ENCODE measurements around the gene PLPP2.
A peak's percentile ranks its signal among the peaks of the same experiment; 100 is the strongest.

Gene PLPP2

DNA sequence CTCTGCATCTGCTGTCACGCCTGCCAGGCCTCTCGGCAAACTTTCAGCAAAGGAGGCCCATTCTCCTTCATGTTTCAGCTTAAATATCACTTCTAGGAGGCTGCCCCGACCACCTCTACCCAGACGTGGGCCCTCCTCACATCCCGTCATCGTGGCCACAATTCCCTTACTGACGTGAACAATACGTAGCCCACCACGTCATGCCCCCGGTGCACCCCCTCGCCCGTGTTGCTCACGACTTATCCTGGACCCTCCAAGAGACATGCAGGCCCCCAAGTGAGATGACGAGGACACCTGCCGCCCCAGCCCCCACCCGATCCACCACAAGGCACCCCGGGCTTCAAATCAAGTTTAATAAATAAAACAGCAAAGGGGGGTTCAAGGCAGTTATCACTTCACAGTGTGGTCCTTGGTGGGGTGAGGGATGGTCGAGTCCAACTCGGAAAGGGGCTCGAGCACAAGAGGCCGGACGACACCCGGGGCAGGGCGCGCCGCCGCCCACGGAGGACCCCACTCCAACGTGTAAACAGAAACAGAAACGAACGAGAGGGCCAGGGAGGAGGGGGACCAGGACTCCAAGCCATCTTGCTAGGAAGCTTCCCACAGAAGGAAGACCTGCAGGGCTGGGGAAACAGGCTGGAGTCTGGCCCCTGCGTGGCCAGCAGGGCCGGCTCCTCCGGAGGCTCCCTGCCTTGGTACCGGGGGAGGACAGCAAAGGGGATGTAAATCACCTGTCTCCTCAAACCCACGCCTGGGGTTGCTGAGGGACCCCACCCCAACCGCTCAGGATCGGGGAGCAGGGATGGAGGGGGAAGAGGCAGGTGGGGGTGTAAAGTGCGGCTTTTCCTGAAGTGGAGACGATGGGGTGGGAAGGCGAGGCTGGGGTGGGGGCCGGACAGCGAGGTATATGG lies 14.3 kb upstream of the PLPP2 start:
- TF ChIP-seq, protein P1, sequence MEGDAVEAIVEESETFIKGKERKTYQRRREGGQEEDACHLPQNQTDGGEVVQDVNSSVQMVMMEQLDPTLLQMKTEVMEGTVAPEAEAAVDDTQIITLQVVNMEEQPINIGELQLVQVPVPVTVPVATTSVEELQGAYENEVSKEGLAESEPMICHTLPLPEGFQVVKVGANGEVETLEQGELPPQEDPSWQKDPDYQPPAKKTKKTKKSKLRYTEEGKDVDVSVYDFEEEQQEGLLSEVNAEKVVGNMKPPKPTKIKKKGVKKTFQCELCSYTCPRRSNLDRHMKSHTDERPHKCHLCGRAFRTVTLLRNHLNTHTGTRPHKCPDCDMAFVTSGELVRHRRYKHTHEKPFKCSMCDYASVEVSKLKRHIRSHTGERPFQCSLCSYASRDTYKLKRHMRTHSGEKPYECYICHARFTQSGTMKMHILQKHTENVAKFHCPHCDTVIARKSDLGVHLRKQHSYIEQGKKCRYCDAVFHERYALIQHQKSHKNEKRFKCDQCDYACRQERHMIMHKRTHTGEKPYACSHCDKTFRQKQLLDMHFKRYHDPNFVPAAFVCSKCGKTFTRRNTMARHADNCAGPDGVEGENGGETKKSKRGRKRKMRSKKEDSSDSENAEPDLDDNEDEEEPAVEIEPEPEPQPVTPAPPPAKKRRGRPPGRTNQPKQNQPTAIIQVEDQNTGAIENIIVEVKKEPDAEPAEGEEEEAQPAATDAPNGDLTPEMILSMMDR (IDR thresholded peaks at IDR 0.05; ENCODE audit: low read depth, low read length, missing control alignments) = no peak
- no peak overlapping the region for H3K4me3 ChIP-seq (replicated peaks; ENCODE audit: low read depth, low read length)
- DNase-seq (ENCODE audit: extremely low read depth, low read depth) = no peak

DNA sequence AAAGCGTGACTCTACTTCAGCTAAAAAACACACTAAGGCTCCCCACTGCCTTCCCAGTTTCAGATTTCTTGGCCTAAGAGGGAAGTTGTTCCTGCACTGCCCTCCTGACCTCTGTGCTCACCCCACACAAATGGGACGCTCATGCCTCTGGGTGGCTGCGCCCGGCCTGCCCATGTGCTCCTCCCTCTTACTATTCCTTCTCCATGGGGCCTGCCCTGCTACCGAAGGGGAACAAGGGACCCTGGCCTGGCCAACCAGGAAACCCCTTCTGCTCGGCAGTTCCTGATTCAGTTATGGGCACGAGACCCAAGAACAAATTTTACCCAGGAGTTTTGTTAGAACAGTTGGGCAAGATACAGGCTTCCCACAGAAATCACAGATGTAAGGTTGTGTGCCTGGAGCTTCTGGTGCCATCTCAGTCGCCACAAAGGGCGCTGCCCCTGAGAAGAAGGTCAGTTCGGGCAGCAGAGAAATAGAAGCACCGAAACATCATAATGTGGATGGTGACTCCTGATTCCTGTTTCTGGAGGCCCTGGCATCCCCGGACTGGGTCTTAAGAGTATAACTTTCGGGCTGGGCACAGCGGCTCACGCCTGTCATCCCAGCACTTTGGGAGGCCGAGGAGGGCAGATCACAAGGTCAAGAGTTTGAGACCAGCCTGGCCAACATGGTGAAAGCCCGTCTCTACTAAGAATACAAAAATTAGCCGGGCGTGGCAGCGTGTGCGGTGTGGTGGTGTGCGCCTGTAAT lies 5.4 kb upstream of the PLPP2 start:
- DNase-seq (ENCODE audit: extremely low read depth, low read depth) = no peak
- no peak overlapping the region for H3K4me3 ChIP-seq (replicated peaks; ENCODE audit: low read depth, low read length)
- TF ChIP-seq, protein P1 (IDR thresholded peaks at IDR 0.05; ENCODE audit: low read depth, low read length, missing control alignments) = no peak

DNA sequence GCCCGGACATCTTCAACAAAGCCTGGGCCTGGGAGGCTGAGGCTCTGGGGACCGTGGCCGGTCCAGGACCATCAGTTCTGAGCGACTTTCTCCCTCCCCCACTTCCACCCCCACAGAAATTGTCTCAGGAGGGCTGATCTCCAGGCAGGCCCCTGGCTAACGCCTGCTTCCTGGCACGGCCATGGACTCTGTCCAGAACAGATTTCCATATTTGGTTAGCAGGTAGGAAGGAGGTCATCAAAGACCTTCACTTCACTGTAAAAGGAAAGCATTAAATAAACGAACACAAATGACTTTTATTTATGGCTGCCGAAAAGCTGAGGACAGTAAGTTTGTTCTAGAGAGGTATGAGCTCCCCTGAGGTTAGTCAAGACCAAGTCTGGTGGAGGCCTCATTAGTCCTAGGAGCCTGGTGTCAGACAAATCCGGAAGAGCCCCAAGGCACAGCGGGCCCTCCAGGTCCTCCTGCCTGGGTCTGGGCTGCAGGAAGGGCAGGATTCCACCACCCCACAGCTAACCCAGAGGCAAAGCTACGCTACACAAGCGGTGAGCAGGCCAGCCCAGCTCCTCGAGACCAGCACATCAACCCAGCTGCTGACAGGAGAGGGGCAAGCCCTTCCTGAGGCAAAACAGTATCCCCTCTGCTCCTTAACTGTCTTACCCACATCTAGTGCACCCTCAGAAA lies 4.6 kb upstream of the PLPP2 start:
- no peak for DNase-seq (ENCODE audit: extremely low read depth, low read depth)
- TF ChIP-seq, protein P1 (IDR thresholded peaks at IDR 0.05; ENCODE audit: low read depth, low read length, missing control alignments) = no peak
- H3K4me3 ChIP-seq (replicated peaks; ENCODE audit: low read depth, low read length) = no peak overlapping the region

DNA sequence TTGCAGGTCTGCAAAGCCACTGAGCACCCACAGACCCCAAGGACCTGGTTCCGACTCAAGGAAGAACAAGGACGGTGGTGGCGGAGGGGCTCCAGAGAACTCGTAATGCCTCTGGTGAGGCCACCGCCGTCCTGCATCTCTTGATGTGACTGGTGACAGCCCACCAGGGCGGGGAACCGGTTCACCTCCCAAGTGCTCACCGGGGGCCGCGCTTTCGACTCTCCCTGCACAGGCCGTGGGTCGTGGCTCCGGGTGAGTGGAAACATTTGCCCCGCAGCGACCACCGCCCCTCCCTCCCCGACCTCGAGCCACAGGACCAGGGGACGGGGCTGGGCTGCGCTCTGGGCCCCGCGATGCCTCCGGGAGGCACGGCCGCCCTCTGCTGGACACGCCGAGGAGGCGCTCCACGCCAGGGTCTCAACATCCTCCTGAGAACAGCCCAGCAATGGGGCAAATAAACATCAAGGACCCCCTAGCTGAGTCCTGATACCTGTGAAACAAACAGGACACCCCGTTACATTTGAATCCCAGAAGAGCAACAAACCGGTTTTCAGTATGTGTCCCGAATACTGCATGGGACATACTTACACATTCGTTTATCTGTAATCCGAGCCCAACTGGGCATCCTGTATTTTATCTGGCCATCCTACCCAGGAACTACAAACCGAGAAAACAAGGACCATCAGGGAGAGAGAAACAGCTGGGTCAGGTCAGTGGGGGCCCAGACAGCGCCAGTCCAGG lies 3.9 kb upstream of the PLPP2 start:
- no peak for DNase-seq (ENCODE audit: extremely low read depth, low read depth)
- TF ChIP-seq, protein P1 (IDR thresholded peaks at IDR 0.05; ENCODE audit: low read depth, low read length, missing control alignments) = peak; percentile 65
- H3K4me3 ChIP-seq (replicated peaks; ENCODE audit: low read depth, low read length) = no peak overlapping the region

DNA sequence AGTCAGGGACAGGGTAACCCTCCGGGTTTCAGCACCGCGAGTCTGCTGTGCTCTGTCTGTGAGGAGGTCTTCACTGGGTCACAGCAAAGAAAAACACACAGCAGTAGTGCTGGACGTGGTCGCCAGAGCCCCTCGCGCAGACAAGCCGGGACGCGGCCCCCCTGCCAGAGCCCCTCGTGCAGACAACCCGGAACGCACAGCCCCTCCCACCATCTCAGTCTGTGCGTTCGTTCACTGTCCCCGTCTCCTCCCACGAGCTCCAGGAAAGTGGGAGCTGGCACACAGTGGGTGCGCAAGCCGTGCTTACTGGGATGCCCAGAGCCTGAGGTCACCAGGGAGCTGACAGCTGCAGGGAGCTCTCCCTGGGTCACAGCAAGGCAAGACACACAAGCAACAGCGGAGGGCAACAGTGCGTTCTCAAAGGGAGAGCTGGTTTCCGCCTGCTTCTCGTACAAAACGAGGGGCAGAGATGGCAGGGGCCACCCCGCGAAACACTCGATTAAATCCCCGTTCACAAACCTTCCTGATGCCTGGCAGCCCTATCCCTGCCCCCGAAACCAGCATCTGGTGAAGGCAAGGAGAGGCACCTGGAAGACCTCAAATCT lies 3.2 kb upstream of the PLPP2 start:
- DNase-seq (ENCODE audit: extremely low read depth, low read depth) = no peak
- H3K4me3 ChIP-seq (replicated peaks; ENCODE audit: low read depth, low read length) = no peak overlapping the region
- TF ChIP-seq, protein P1 (IDR thresholded peaks at IDR 0.05; ENCODE audit: low read depth, low read length, missing control alignments) = no peak
